NK-92 (cell line): ENCODE results near the gene TANGO2.

Source experiments
- DNase-seq: peaks from one replicate; lab custom pipeline; 2025; ENCODE audit not compliant: unreplicated experiment; lab: John Stamatoyannopoulos, UW

Gene TANGO2

DNA sequence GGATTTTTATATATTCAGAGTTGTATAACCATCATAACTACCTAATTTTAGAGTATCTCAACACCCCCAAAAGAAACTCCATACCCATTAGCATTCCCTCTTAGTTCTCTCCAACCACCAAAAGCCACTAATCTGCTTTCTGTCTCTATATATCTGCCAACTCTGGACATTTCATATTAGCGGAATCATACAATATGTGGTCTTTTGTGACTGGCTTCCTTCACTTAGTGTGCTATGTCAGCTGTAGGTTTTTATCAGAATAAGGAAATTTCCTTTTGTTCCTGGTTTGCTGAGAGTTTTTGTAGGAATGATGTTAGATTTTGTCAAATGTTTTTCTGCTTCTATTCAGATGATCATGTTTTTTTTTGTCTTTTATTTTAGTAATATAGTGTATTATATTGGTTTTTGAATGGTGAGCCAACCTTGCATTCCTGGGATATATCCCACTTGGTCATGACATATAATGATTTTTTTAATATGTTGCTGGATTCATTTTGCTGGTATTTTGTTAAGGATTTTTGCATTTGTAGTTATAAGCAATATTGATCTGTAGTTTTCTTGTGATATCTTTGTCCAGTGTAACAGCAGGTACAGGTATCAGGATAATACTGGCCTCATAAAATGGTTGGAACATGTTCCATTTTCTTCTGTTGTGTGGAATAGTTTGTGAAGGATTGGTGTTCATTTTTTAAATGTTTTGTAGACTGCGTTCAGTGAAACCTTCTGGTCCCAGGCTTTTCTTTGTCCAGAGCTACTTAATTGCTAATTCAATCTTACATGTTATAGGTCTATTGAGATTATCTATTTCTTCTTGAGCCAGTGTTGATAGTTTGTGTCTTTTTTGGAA, 75.9 kb downstream of the TANGO2 start:
- no peak for DNase-seq

DNA sequence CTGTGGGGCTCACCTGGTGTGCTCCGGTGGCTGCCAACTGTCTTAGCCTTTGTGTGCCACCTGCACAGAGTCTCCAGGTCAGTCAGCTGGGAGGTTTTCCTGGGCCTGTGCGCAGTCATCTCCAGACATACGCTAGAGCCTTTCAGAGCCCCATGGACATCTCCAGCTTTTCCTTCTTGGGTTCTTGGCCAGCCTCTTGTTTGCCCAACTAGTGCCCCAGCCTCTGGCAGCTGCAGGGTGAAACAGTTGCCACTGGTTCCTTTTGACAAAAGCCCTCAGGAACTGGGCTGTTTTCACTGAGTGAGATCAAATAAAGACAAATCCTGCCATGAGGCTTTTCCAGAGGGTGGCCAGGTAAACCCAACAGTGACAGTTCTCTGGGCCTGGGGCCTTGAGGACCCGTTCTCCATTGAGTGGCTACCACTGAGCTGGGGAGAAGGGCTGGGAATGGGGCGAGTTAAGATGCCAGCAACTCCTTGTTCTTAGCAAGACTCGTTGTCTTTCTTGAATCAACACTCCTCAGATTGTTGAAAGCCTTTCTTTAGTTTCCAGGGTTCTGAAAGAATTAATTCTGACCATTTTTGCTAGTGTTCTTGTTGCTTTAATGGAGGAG, 78.3 kb downstream of the TANGO2 start:
- DNase-seq: no peak

DNA sequence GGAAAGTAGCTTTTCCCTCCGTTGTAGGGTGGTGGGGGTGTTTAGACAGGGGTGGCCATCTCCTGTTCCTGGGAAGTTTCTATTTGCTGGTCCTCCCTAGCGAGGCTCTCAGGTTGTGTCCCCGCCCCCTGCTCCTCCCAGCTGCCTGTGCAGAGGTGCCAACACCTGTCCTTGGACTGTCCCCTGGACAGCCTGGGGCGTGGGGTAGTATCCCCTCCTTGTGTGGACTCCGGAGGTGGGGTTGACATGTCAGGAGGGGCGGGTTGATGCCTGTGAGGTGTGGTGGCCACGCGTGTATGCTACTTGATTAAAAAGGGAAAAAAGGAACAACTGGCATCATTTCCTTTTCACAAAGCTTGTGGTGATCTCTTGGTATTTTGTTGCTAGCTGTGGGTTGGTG, 80.7 kb downstream of the TANGO2 start:
- DNase-seq: no peak

DNA sequence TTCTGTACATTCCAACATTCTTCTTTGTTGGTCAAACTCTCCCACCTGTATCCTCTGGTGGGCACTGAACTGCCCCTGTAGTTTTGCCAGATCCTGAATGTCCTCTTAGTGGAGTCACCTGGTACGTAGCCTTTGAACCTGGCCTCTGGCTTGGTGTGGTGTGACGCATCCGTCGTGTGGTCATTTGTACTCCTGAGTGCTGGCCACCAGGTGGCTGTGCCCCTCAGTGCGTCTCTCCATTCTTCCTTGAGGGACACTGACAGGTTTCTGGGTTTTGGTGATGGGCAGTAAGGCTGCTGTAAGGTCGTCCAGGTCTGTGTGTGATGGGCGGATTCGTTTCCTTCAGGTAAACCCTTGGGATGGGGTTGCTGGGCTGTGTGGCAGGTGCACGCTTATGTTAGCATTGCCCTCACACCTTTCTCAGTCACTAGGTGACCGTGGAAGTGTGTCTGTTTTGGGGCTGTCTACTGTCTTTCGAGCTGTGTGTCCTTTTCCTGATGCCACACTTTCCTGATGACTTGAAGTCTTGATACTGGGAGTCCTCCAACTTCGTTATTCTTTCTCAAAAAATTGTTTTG, 81.4 kb downstream of the TANGO2 start:
- DNase-seq: no peak

DNA sequence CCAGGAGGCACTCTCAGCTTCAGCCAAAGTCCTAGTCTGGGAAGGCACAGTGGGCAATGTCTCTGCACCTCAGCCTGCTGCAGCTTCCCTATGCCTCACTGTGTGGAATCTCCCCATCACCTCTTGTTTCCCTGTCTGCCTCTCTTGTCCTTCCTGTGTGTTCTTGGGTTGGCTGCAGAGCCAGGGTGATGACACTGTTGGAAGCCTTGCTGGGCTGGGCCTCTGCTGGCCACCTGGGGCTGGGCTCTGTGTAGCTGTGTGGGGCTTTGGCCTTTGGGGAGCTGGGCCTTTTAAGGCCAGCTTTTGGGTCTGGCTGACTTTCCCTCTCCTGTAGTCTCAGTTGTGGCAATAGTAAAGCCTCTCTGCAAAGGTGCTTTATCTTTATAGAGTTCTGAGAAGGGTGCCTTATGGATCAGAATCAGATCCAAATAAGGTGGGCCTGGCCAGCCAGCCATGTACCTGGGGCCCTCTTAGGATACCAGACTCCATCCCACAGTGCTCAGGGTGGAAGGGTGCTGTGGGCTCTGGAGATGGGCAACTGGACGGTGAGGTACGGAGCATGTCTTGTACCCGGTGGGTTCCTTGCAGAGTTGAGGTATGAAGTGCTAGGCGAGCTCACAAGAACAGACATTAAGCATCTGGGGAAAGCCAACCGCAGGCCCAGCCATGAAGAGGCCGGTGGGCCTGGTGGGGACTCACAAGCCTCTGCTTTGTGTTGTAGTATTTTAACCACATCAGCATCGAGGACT, 84.7 kb downstream of the TANGO2 start:
- no peak for DNase-seq

DNA sequence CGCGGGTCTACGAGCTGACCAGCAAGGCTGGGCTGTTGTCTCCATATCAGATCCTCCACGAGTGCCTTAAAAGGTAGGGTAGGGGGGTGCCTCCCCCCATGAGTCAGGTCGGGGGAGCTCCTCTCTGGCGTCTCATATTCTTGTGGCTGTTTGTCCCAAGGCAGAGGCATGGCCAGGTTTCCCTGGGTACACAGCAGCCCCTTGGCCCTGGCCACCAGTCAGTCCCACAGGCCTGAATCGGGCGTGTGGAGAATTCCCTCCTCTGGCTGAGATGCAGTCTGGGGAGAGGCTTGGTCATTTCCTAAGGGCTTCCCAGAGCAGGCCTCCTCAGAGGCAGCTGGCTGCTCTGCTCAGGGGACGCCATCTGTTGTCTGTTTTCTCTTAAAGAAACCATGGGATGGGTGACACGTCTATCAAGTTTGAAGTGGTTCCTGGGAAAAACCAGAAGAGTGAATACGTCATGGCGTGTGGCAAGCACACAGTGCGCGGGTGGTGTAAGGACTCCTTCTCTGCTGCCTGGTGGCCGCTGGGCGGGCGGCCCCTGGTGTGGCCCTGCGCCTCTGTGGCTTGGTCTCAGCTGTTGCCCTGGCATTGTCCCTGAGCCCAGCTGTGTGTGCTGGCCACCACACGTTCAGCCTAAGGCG, 85.4 kb downstream of the TANGO2 start:
- no peak for DNase-seq

DNA sequence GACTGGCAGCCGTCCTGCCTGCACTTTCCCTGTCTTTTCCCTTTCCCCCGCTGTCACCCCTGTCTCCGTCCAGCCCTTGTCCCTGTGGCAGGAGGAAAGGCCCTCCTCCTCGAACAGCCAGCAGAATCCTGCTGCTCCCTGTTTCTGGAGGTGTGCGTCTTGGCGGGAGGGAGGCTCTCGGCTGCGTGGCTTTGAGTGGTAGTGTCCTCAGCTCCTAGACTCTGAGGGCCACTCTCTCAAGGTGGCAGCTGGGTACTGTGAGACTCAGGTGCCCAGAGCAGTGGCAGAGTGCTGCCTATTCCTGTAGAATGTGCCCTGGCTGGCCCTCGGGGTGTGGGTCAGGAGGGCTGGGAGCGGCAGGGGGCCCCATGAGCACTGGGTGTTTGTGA, 85.9 kb downstream of the TANGO2 start:
- no peak for DNase-seq

DNA sequence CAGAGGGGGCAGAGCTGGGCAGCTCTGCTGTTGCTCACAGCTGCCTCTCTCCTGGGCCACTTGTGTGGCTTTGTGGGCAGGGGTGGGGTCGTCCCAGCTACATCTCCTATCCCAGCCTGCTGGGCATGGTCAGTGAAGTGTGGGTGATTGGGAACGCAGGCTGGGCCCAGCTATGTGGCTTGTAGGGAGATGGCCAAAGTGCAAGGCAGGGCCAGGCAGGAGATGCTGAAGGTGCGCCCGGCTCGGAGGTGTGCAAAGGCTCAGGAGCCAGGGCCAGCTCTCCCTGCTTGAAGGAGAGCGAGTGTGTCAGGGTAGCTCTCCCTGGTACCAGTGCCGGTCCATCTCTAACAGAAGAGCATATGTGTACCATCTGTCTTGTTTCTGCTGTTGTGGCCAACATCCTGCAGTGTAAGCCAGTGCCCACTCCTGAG, 86.6 kb downstream of the TANGO2 start:
- no peak for DNase-seq

DNA sequence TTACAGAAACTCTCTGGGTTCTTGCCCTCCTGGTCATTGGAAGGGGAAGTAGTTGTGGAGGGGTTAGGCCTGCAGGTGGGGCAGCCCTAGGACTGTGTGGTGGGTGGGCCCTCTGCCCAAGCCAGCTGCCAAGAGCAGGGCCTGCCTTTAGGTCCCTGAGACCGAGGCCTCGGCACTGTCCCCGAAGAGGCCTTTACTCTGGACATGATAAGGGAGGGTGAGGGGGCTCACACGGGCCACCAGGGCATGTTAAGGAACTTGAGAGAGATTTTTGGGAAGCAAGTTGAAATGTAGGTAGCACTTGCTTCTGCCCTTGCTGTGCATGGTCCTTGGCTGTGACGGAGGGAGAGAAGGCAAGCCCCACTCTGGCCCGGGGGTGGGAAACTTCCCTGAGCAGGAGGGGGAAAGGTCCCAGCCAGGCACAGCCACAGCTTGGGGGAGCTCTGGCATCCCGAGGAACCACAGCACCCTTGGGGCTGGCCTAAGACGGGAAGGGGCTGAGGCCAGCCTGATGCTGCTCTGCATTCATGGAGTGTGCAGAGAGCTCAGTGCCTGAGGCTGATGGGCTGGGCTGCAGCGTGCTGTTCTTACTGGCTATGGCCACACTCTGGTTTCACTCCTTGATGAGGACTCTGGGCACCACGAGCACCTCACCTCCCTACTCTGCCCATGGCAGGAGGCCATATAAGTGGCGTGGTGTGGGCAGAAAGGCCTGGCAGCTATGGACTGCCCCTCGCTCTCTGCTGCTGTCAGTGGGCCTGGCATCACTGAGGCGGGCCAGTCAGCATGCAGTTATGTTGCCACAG, 87.2 kb downstream of the TANGO2 start:
- DNase-seq: no peak

DNA sequence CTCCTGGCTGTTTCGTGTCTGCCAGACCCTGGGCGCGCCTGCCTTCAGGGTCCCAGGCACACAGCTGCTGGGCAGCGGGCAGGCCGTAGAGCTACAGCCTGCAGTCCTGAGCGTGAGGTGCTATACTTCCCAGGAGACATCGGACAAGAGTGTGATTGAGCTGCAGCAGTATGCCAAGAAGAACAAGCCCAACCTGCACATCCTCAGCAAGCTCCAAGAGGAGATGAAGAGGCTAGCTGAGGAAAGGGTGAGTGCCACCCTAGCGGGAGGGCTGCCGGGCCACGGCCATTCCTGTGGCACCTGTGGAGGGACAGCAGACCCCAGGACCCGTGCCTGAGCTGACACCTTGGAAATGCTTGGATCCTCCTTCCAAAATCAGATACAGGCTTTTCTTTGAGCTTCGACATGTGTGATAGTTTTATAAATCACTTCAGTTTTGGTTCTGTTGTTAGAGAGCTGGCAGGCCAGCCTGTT, 87.9 kb downstream of the TANGO2 start:
- no peak for DNase-seq

DNA sequence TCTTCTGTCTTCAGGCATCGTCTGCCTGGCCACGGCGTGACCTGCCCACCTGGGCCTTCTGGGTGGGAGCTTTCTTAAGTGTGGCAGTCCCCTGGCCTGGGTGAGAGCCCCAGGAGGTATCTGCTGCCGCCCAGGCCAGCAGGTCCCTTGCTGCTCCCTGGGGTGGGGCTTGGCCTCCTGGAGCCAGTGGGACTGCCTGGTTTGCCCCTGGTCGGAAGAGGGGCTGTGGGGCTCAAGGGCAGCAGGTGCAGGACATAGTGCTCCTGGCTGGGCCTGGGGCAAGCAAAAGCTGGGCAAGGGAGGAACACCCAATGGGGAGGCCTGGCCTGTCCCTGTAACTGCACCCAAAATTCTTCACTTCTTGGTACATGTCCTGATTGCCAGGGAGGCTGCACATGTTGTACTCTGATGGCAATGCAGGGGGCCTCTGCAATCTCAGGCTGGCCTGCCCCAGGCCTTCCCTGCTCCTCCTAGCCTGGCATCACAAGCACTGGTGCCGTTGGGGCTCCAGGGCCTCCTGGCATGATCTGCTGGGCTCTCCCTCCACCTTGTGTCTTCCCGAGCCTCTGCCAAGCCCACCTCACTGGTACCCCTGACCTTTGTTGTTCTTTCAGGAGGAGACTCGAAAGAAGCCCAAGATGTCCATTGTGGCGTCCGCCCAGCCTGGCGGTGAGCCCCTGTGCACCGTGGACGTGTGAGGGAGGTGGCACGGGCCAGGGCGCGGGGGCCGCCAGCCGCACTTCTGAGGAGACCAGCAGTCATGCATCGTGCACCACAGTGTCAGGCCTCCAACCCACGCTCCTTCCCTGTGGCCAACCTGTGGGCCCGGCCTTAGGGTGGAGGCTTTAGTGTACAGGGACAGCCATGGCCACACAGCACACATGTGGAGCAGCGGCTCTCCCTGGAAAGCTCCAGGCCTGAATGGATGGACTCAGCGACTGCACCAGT, 88.8 kb downstream of the TANGO2 start:
- DNase-seq: no peak

DNA sequence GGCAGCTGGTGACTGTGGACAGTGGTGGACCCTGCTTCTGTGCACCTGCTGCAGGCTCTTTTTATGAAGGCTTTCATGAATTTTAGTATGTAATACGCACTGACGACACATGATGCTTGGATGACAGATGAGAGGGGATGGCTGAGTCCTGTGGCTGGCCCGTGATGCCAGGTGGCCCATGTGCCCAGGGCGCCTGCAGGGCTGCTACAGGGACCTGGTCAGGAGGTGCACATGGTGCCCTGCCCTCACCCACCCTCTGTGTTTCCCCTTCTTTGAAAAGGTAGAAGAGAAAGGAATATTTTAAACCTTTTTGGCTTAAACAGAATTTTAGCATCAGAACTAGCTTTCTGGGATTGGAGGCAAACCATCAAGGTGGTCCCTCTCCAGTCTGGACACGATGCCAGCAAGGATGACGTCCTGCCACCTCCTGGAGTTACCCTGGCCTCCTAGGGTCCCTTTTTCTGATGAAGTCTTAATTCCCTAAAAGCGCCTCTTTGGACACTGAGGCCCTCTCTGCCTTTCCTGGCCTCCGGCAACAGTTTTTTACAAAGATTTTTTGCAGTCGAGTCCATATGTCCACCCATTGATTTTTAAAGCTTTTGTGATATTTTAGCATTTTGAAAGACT, 89.6 kb downstream of the TANGO2 start:
- DNase-seq: no peak

DNA sequence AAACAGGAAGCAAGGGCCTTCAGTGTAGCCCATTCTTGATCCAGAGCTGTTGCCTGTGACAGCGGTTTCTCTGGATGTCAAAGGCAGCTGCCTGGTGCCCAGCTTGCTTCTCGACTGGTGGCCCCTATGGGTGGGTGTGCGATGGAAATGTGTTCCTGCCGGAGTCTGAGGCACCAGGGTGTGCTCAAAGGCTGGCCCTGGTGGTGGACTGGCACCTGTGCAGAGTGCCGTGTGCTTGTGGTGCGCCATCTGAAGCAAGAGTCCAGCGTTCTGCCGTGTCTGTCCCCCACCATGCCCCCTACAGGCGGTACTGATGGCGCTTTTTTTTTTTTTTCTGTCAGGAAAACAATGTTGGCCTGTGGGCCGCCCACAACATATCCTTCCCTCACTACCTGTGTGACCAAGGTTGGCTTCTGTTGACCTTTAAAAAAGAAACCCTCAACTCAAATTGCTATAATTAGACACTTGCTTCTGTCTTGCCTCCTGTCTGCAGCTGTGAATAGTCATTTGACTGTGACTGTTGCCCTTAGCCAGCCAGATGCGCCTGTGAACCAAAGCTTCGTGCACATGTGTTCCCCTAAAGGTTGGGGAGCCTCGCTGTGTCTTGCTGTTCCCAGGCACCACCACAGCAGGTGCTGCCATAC, 90.3 kb downstream of the TANGO2 start:
- DNase-seq: no peak

DNA sequence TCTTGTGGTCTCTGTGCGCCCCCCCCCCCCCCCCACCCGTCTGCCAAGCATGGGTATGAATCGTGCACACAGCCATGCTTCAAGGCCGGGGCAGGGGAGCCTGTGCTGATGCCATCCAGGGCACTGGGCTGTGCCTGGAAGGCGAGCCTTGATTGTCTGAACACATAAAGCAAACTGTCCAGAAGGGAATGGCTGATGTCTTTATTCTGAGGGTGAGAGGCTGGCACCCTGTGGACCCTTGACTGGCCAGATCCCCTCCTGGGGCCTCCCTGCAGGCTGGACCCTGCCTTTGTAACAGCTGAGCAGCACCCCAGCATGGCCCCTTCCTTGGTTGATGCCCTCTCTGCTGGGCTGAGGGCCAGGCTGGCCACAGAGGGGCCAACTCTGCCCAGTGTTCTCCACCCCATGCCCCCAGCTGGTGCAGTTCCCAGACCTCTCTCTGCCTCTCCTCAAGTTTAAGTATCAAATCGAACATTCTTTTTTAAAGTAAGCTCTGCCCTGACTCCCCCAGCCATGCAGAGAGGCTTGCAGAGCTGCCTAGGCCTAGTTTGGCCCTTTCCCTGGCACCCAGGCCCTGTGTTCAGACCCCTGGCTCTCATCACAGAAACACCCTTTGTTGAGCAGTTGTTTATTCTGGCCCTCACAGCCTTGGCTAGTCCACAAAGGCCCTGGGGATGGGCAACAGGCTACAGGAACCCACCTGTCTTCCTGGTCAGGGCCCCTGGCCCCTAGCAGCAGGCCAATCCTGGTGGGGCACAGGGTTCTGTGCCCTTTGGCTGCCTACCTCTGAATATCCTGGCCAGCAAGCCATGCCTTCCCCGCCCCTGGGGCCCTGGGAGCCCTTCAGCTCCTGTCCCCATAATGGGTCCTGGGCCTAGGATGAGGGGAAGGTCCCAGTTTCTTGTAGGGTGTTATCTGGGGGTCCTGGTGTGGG, 91.0 kb downstream of the TANGO2 start:
- no peak for DNase-seq

DNA sequence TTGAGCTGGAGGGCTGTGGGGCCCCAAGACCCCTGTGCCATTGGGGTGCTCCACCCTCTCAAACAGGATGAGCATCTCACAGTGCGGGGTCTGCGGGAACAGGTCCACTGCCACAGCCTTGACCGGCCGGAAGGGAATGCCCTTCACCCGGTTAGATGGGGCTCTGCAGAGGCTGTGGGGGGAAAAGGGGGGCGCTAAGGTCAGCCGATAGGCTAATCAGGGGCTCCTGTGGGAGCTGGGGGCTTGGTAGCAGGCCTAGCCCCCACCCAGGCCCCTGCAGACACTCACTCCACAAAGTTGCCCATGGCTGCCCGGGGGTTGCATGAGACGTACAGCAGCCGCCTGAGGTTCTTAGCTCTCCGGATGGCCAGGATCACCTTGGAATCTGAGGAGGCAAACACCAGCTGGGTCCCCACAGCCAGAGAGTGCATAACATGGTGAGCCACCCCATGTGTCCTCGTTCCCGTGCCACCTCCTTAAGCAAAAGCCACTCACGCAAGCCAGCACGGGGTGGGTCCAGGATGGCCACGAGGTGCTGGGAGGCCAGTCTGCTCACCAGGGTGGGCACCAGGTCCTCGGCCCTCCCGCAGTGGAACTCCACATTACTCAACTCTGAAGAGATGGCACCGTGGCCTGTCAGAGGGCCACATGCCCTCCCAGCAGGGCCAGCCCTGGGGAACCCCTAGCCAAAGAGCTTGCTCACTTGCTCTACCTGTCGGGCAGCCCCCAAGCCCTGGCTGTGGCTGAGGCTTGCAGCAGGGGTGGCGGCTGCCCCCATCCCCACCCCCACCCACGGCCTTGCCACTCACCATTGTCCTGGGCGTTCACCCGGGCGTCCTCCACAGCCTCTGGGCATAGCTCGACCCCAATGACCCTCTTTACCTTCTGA, 92.0 kb downstream of the TANGO2 start:
- DNase-seq: no peak
